ENCODE data around the gene OR51B5.
"Not testable (repeated sequence)": the region's sequence is repeated elsewhere in the genome, so short reads cannot be mapped to it uniquely, and the experiment has no call there.

Gene OR51B5

DNA sequence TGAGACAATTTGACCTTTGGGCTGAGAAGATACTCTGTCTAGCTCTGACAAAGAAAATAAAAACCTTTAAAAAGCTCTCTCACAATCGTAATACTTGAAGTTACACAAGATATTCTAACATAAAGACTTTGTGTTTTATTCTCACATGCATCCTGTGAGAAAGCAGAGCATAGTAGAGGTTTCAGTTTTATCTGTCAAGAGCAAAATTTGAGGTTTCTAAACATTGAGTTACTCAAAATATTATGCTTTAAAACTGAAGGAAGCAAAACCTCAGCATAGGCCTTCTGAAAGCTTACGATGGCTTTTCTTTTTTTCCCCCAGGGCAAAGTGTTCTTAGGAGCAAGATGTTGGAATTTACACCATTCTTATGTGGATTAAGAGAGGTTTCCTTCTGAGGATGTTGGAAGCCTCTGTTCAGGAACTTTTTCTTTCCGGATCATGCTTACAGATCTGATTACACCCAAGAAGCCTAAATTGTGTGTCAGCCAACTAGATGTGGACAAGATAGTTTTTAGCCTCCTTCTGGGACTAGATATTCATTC lies 25.2 kb upstream of the OR51B5 start:
- TF ChIP-seq, protein P1, sequence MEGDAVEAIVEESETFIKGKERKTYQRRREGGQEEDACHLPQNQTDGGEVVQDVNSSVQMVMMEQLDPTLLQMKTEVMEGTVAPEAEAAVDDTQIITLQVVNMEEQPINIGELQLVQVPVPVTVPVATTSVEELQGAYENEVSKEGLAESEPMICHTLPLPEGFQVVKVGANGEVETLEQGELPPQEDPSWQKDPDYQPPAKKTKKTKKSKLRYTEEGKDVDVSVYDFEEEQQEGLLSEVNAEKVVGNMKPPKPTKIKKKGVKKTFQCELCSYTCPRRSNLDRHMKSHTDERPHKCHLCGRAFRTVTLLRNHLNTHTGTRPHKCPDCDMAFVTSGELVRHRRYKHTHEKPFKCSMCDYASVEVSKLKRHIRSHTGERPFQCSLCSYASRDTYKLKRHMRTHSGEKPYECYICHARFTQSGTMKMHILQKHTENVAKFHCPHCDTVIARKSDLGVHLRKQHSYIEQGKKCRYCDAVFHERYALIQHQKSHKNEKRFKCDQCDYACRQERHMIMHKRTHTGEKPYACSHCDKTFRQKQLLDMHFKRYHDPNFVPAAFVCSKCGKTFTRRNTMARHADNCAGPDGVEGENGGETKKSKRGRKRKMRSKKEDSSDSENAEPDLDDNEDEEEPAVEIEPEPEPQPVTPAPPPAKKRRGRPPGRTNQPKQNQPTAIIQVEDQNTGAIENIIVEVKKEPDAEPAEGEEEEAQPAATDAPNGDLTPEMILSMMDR (IDR thresholded peaks at IDR 0.05; ENCODE audit: control insufficient read depth, extremely low read depth, insufficient read depth): no peak

DNA sequence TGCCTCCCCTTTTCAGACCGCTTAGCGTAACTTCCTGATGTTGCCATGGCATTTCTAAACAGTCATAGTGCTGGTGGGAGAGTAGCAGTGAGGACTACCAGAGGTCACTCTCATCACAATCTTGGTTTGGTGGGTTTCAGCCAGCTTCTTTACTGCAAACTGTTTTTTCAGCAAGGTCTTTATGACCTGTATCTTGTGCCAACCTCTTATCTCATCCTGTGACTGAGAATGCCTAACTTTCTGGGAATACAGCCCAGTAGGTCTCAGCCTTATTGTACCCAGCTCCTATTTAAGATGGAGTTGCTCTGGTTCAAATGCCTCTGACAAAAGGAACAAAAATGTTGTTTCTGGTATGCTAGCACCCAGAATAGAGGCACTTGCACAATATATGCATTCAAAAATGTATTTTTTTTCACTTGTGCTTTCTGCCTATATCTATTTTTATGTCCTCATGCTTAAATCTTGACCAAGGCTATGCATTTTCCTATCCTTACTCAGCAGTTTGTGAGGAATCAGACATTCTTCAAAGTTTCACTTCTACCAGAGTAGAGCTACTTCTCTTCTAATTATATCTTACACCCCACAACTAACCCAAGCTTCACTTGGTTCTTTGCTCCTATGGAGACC lies 24.2 kb upstream of the OR51B5 start:
- DNase-seq (ENCODE audit: low read depth): peak; percentile 3
- TF ChIP-seq, protein P1 (IDR thresholded peaks at IDR 0.05; ENCODE audit: control insufficient read depth, extremely low read depth, insufficient read depth): no peak
- no peak overlapping the region for H3K4me3 ChIP-seq (ENCODE audit: low read depth, low read length)

More for the DNA sequence above, 25.2 kb upstream of the OR51B5 start:
- no peak overlapping the region for H3K4me3 ChIP-seq (ENCODE audit: low read depth, low read length)
- no peak for DNase-seq (ENCODE audit: low read depth)

DNA sequence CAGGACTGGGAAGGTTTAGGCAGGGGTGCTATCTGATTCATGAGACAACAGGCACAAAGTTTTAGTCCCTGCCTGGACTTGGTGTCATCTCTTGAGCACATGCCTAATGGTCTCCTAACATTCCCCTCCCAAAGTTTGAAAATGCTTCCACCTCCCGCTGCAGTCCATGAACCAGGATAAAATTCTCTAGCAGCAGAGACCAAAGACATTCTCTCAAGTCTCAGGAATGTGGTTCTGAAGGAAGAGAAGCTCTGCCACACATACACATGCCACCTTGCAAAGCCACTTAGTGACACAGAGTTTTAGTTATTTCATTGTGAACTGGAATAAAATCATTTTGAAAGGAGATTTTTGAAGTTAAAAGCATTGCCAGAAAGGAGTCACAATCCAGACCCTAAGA lies 23.5 kb upstream of the OR51B5 start:
- TF ChIP-seq, protein P1 (IDR thresholded peaks at IDR 0.05; ENCODE audit: control insufficient read depth, extremely low read depth, insufficient read depth): no peak
- no peak overlapping the region for H3K4me3 ChIP-seq (ENCODE audit: low read depth, low read length)
- no peak for DNase-seq (ENCODE audit: low read depth)

DNA sequence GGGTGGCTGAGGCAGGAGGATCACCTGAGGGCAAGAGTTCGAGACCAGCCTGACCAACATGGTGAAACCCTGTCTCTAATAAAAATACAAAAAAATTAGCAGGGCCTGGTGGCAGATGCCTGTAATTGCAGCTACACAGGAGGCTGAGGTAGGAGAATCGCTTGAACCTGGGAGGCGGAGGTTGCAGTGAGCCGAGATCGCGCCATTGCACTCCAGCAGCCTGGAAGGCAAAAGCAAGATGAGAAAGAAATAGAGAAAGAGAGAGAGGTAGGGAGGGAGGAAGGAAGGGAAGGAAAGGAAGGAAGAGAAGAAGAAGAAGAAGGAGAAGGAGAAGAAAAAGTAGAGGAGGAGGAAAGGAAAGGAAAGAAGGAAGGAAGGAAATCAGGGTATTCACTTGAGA lies 23.0 kb upstream of the OR51B5 start:
- not testable (repeated sequence) for DNase-seq (ENCODE audit: low read depth); H3K4me3 ChIP-seq (ENCODE audit: low read depth, low read length)

DNA sequence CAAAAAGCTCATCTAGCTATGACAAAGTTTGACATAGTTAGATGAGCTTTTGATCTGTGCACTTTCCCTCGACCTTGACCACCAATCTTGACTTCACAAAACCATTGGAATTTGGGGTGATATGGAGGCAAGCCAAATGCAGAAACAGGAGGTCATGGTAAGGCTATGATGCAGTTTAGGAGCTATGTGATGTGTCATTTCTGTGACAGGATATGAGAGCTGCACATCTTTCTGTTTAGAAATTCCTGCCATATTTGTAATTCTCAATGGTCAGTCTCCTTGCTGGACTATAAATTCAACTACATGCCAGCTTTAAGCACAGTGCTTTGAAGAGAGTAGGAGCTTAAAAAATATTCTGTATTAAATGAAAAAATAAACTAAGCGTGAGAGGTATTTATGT lies 20.9 kb upstream of the OR51B5 start:
- H3K4me3 ChIP-seq (ENCODE audit: low read depth, low read length): no peak overlapping the region
- TF ChIP-seq, protein P1 (IDR thresholded peaks at IDR 0.05; ENCODE audit: control insufficient read depth, extremely low read depth, insufficient read depth): no peak
- no peak for DNase-seq (ENCODE audit: low read depth)

DNA sequence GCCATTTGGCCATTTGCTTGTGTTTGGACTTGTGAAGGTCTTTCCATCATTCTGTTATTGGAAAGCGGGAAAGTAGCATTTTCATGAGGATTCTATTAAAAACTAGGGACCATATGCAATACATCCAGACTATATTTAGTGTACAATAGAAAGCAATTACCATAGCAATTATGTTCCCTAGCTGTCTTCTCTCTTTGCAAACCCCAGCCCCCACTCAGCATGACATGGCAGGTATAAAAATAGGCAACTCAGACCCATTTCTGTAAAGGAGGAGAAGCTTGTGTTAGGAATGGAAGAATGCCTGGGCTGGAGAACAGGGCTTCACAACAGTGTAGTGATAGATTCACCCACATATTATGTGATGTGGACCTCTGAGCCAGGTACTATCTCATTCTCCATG lies 20.4 kb upstream of the OR51B5 start:
- no peak overlapping the region for H3K4me3 ChIP-seq (ENCODE audit: low read depth, low read length)
- DNase-seq (ENCODE audit: low read depth): no peak
- TF ChIP-seq, protein P1 (IDR thresholded peaks at IDR 0.05; ENCODE audit: control insufficient read depth, extremely low read depth, insufficient read depth): no peak

DNA sequence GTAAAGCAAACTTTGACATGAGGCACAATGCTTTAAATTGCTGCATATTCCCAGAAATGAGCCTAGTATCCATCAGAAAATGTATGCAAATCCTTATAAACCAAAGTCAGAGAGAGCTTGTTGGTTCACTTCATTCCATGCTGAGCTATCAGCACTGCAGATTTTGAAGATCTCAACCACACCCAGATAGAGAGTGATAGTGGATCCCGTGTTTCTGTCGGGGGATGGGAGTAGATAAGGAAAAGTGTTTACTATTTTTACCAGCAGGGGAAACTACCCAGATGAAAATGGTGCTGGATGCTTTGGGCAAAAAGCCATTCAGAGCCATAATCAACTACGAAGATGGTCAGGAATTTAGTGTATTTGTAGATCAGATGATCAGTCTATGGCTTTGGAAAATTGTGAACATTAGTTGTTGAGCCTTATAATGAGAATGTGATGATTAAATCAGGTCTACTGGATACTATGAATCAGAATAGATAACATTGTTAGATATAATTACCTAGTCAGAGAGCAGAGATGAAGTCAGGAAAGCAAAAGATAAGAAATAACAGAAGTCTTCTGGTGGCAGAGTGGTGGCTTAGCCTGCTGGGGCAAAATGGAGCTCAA lies 18.8 kb upstream of the OR51B5 start:
- H3K4me3 ChIP-seq (ENCODE audit: low read depth, low read length): no peak overlapping the region
- DNase-seq (ENCODE audit: low read depth): no peak
- TF ChIP-seq, protein P1 (IDR thresholded peaks at IDR 0.05; ENCODE audit: control insufficient read depth, extremely low read depth, insufficient read depth): no peak

DNA sequence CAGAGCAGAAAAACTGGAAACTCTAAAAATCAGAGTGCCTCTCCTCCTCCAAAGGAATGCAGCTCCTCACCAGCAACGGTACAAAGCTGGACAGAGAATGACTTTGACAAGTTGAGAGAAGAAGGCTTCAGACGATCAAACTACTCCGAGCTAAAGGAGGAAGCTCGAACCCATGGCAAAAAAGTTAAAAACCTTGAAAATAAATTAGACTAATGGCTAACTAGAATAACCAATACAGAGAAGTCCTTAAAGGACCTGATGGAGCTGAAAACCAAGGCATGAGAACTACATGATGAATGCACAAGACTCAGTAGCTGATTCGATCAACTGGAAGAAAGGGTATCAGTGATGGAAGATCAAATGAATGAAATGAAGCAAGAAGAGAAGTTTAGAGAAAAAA lies 12.7 kb upstream of the OR51B5 start:
- not testable (repeated sequence) for DNase-seq (ENCODE audit: low read depth); H3K4me3 ChIP-seq (ENCODE audit: low read depth, low read length)
